NCI-H1048 (cell line): ENCODE measurements around the gene ILDR1.
"Not testable (repeated sequence)": the region's sequence is repeated elsewhere in the genome, so short reads cannot be mapped to it uniquely, and the experiment has no call there.

ENCODE experiments used
- DNase-seq: peaks from one replicate; lab custom pipeline; 2025; lab: John Stamatoyannopoulos, UW

ILDR1 gene

GRCh38 chr3:122021811-122022401 is at the start of gene ILDR1:
Gene ILDR1 (minus strand): TSS chr3:122022247. CDS start chr3:122022077, 170 bp downstream.
- no peak for DNase-seq

GRCh38 chr3:122067588-122068240 is 45.7 kb upstream of the ILDR1 start:
- DNase-seq, result no peak

GRCh38 chr3:122067214-122067550 is 45.1 kb upstream of the ILDR1 start:
- DNase-seq, result no peak

GRCh38 chr3:122066331-122067213 is 44.5 kb upstream of the ILDR1 start:
- DNase-seq, result no peak

GRCh38 chr3:122064326-122064725 is 42.3 kb upstream of the ILDR1 start:
- DNase-seq, result no peak

- no peak for DNase-seq
Measured at GRCh38 chr3:122063908-122064307, 41.9 kb upstream of the ILDR1 start.

- DNase-seq, result no peak
Measured at GRCh38 chr3:122060040-122060698, 38.1 kb upstream of the ILDR1 start.

- DNase-seq, result no peak
Measured at GRCh38 chr3:122058294-122058693, 36.2 kb upstream of the ILDR1 start.

- DNase-seq, result no peak
Measured at GRCh38 chr3:122057671-122058070, 35.6 kb upstream of the ILDR1 start.

GRCh38 chr3:122055215-122055614 is 33.2 kb upstream of the ILDR1 start, which contains the start of gene CD86:
Gene CD86 (plus strand): TSS chr3:122055362. CDS start chr3:122055490, 128 bp downstream.
- DNase-seq, result no peak

GRCh38 chr3:122052968-122053367 is 30.9 kb upstream of the ILDR1 start:
- no peak for DNase-seq

GRCh38 chr3:122047773-122048172 is 25.7 kb upstream of the ILDR1 start:
- not testable (repeated sequence) for DNase-seq

GRCh38 chr3:122047296-122047695 is 25.2 kb upstream of the ILDR1 start:
- DNase-seq, result not testable (repeated sequence)

- DNase-seq, result no peak
Measured at GRCh38 chr3:122033023-122033422, 11.0 kb upstream of the ILDR1 start.

- DNase-seq, result no peak
Measured at GRCh38 chr3:122032531-122032930, 10.5 kb upstream of the ILDR1 start.

GRCh38 chr3:122031123-122031468 is 9.0 kb upstream of the ILDR1 start:
- DNase-seq, result no peak

GRCh38 chr3:122030381-122031122 is 8.5 kb upstream of the ILDR1 start:
- DNase-seq, result no peak

GRCh38 chr3:122025296-122025695 is 3.2 kb upstream of the ILDR1 start:
- no peak for DNase-seq

GRCh38 chr3:122024800-122025199 is 2.8 kb upstream of the ILDR1 start:
- no peak for DNase-seq

- no peak for DNase-seq
Measured at GRCh38 chr3:122023335-122023910, 1.4 kb upstream of the ILDR1 start.

- DNase-seq, result no peak
Measured at GRCh38 chr3:122021037-122021436, 1.0 kb downstream of the ILDR1 start.
